Hippocampal formation (tissue), 2 donors: ENCODE data around the gene CHD9.

Source experiments
- DNase-seq, 2 donors: peaks; one replicate each; lab custom pipeline; 2025; lab: John Stamatoyannopoulos, UW

The CHD9 gene

GRCh38 chr16:53357955-53358354, 303.2 kb downstream of the CHD9 start:
- no peak for DNase-seq

- no peak for DNase-seq
Observed at GRCh38 chr16:53358884-53359283, 304.1 kb downstream of the CHD9 start.

- DNase-seq, result no peak
Observed at GRCh38 chr16:53369921-53370320, 315.1 kb downstream of the CHD9 start.

GRCh38 chr16:53370827-53371226, 316.0 kb downstream of the CHD9 start:
- DNase-seq, result no peak

- DNase-seq, result no peak
Observed at GRCh38 chr16:53372992-53373871, 318.4 kb downstream of the CHD9 start.

- no peak for DNase-seq
Observed at GRCh38 chr16:53374800-53375199, 320.0 kb downstream of the CHD9 start.

- DNase-seq, result no peak
Observed at GRCh38 chr16:53378138-53378537, 323.3 kb downstream of the CHD9 start.
